Activated CD8-positive, alpha-beta memory T cell treated with anti-CD3 and anti-CD28 coated beads, Interleukin-2, amount 10 ng/mL, durations not matched to agents 7 days and 5 days (primary cell): ENCODE measurements around the gene GNRH2. TPM values are rescaled to one million over a fixed set of nuclear protein-coding genes. Genes with fewer than 3 reads are reported as not detected.
"Not testable (repeated sequence)": the region's sequence is repeated elsewhere in the genome, so short reads cannot be mapped to it uniquely, and the experiment has no call there.

Experiments used
- ATAC-seq: fragments of 150-1000 bp; cut with Tn5 transposase; one replicate; pipeline ENCODE4 v1.10.0; 2021; ENCODE audit warnings: moderate library complexity
- CTCF ChIA-PET: fragments of 350-600 bp; sonication (Branson Sonifier 250); formaldehyde crosslinking; loops from one replicate; lab custom pipeline; 2021; ENCODE audit warnings: antibody characterized with exemption; lab: Charles Lee
- DNase-seq: peaks from one replicate; pipeline ENCODE4 v3.0.0-alpha.2; 2020
- H3K27ac Mint-ChIP-seq: one replicate; pipeline ENCODE4 v1.8.0; 2021; ENCODE audit warnings: mild to moderate bottlenecking, mixed read lengths
- H3K27me3 Mint-ChIP-seq: one replicate; pipeline ENCODE4 v1.8.0; 2021; ENCODE audit warnings: mixed read lengths
- H3K36me3 Mint-ChIP-seq: one replicate; pipeline ENCODE4 v1.8.0; 2021; ENCODE audit warnings: mild to moderate bottlenecking, mixed read lengths
- H3K4me1 Mint-ChIP-seq: one replicate; pipeline ENCODE4 v1.8.0; 2021; ENCODE audit warnings: mixed read lengths
- H3K4me3 Mint-ChIP-seq: one replicate; pipeline ENCODE4 v1.8.0; 2021; ENCODE audit warnings: mild to moderate bottlenecking, moderate library complexity, mixed read lengths
- H3K9me3 Mint-ChIP-seq: one replicate; pipeline ENCODE4 v1.8.0; 2022; ENCODE audit warnings: low read depth, mixed read lengths
- total RNA-seq, 2 experiments: library from RNA; stranded (reverse); gene quantifications; one replicate each; pipeline ENCODE4 v1.2.3, GENCODE V29; 2021

The GNRH2 gene
- total RNA-seq, 2 experiments from 2014 or later, result 0.55 to 0.63 TPM

GRCh38 chr20:3022559-3023490 is 20.6 kb upstream of the GNRH2 start:
- CTCF ChIA-PET, H3K27ac Mint-ChIP-seq, H3K9me3 Mint-ChIP-seq, ATAC-seq, DNase-seq, H3K4me3 Mint-ChIP-seq, H3K4me1 Mint-ChIP-seq, H3K27me3 Mint-ChIP-seq: not testable (repeated sequence)
- H3K36me3 Mint-ChIP-seq, result peaks cover 35% of the 10 kb centered on the region

- no peak for DNase-seq
- H3K27ac Mint-ChIP-seq, result no peak overlapping the region
- CTCF ChIA-PET, result no interaction called here
- no peak overlapping the region for H3K4me3 Mint-ChIP-seq
- H3K4me1 Mint-ChIP-seq, result peaks cover 4% of the 10 kb centered on the region
- ATAC-seq, result no peak
- no peaks in the 10 kb centered on the region for H3K27me3 Mint-ChIP-seq
- H3K9me3 Mint-ChIP-seq, result no peaks in the 10 kb centered on the region
- H3K36me3 Mint-ChIP-seq, result peaks cover 33% of the 10 kb centered on the region
These were observed 15.4 kb upstream of the GNRH2 start for GRCh38 chr20:3027987-3028386.

DNA sequence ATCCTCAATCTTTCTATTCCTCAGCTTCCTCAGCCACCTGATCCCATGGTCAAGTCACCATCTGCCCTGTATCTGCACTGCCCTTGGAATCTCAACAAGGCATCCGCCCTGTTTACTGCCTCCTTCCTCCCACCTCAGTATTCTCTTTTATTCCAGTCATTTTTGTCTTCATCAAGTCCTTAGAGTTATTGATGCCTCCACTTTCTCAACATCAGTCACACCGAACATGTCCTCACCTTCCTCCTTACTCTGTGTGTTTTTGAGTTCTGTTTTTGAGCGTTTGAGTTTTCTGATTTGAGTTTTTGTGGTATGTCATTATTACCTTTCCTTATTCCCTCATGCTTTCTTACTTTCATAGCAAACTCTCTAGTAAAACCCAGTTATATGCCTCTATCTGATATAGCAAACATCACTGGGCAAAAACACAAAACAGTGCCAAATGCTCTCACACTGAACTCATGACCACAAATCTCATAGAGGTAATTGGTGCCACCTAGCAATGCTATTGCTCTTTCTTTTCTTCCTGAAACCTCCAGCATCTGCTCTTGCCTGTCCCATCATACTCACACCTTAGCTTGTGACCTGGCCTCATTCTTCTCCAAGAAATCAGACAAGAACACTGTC is 11.8 kb upstream of the GNRH2 start:
- DNase-seq (no peak), ATAC-seq (peak; percentile 16)
- Mint-ChIP-seq H3K4me3 (no peak overlapping the region), H3K9me3 (no peaks in the 10 kb centered on the region), H3K27me3 (no peaks in the 10 kb centered on the region), H3K4me1 (peaks cover 4% of the 10 kb centered on the region), H3K27ac (no peak overlapping the region), H3K36me3 (peaks cover 33% of the 10 kb centered on the region)
- CTCF ChIA-PET, result no interaction called here

- Mint-ChIP-seq H3K27me3 (no peaks in the 10 kb centered on the region), H3K36me3 (peaks cover 29% of the 10 kb centered on the region), H3K4me3 (no peak overlapping the region), H3K27ac (no peak overlapping the region), H3K4me1 (peaks cover 4% of the 10 kb centered on the region), H3K9me3 (no peaks in the 10 kb centered on the region)
- CTCF ChIA-PET, result interaction anchor here (0.7 kb wide), 1 partner anchor 220 kb away, joined by 3 read pairs; no protein-coding TSS in a partner anchor
- DNase-seq (no peak), ATAC-seq (no peak)
These were observed 10.8 kb upstream of the GNRH2 start for GRCh38 chr20:3032624-3033023.

DNA sequence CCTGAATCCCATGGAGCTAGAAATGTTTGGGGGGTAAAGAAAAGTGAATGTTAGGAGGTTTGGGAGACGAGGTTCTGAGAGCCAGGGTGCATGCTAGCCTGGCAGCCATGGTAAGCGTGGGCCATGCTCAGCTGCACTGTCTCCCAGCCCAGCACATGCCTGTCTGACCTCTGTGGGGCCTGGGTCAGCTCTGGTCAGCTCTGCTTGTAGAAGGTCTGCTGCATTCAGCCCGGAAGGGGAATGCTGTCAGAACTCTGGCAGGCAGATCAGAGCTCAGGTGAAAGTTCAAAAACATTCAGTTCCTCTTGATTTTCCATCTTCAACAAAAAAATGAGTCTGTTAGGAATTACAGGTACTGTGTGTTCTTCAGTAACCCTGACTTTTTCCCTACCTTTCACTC is 5.8 kb upstream of the GNRH2 start:
- no peak overlapping the region for H3K4me3 Mint-ChIP-seq
- no peak for ATAC-seq
- peaks cover 31% of the 10 kb centered on the region for H3K36me3 Mint-ChIP-seq
- no peak overlapping the region for H3K27ac Mint-ChIP-seq
- CTCF ChIA-PET, result interaction anchor here (3.6 kb wide), 1 partner anchor 16 kb away, joined by 18 read pairs; no protein-coding TSS in a partner anchor
- DNase-seq, result no peak
- no peaks in the 10 kb centered on the region for H3K9me3 Mint-ChIP-seq
- H3K4me1 Mint-ChIP-seq, result peaks cover 18% of the 10 kb centered on the region
- no peaks in the 10 kb centered on the region for H3K27me3 Mint-ChIP-seq

DNA sequence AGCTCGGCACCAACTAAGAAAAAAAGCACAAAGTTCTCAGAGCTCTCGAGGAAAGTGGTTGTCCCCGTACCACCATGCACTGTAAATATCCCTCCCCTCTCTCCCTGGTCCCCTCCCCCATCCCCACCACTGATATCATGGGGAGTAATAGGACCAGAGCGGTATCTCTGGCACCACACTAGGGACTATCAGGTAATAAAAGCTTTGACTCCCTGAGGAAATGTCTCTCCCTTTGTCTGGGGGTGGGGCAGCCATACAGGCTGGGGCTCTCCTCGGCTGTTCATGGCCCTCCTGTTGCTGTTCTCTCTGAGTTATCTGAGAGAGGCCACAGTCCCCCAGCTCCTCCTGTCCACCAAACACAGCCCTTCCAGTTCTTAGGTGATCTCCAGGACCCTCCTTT is 5.0 kb upstream of the GNRH2 start:
- DNase-seq, result no peak
- H3K4me1 Mint-ChIP-seq, result peaks cover 18% of the 10 kb centered on the region
- H3K4me3 Mint-ChIP-seq, result no peak overlapping the region
- H3K27me3 Mint-ChIP-seq, result no peaks in the 10 kb centered on the region
- no peaks in the 10 kb centered on the region for H3K9me3 Mint-ChIP-seq
- ATAC-seq, result no peak
- H3K27ac Mint-ChIP-seq, result no peak overlapping the region
- peaks cover 31% of the 10 kb centered on the region for H3K36me3 Mint-ChIP-seq
- CTCF ChIA-PET, result interaction anchor here (3.6 kb wide), 1 partner anchor 15 kb away, joined by 18 read pairs; no protein-coding TSS in a partner anchor

GRCh38 chr20:3039426-3039825 is 4.0 kb upstream of the GNRH2 start:
- peaks cover 31% of the 10 kb centered on the region for H3K36me3 Mint-ChIP-seq
- H3K27ac Mint-ChIP-seq, result peak overlapping the region; percentile 27
- DNase-seq (no peak), ATAC-seq (no peak)
- H3K4me3 Mint-ChIP-seq, result no peak overlapping the region
- CTCF ChIA-PET, result interaction anchor here (0.7 to 3.6 kb wide), 2 partner anchors 14 to 134 kb away, joined by 3 to 18 read pairs; partner anchors contain the start of gene LZTS3
- peaks cover 18% of the 10 kb centered on the region for H3K4me1 Mint-ChIP-seq
- no peaks in the 10 kb centered on the region for H3K9me3 Mint-ChIP-seq
- H3K27me3 Mint-ChIP-seq, result no peaks in the 10 kb centered on the region

GRCh38 chr20:3040086-3040485 is 3.3 kb upstream of the GNRH2 start:
- Mint-ChIP-seq H3K4me3 (no peak overlapping the region), H3K9me3 (no peaks in the 10 kb centered on the region), H3K36me3 (peaks cover 26% of the 10 kb centered on the region), H3K27ac (peak overlapping the region; percentile 37), H3K27me3 (no peaks in the 10 kb centered on the region), H3K4me1 (peaks cover 21% of the 10 kb centered on the region)
- DNase-seq (no peak), ATAC-seq (no peak)
- CTCF ChIA-PET, result interaction anchor here (3.6 kb wide), 1 partner anchor 14 kb away, joined by 18 read pairs; no protein-coding TSS in a partner anchor

GRCh38 chr20:3041854-3042409 is 1.5 kb upstream of the GNRH2 start:
- CTCF ChIA-PET, result interaction anchor here (1.3 to 2.1 kb wide), 2 partner anchors 10 to 12 kb away, joined by 3 to 9 read pairs; no protein-coding TSS in a partner anchor
- no peaks in the 10 kb centered on the region for H3K27me3 Mint-ChIP-seq
- no peak for ATAC-seq
- H3K4me1 Mint-ChIP-seq, result peaks cover 29% of the 10 kb centered on the region
- no peak for DNase-seq
- peak overlapping the region; percentile 2 for H3K27ac Mint-ChIP-seq
- peaks cover 18% of the 10 kb centered on the region for H3K36me3 Mint-ChIP-seq
- no peak overlapping the region for H3K4me3 Mint-ChIP-seq
- no peaks in the 10 kb centered on the region for H3K9me3 Mint-ChIP-seq

DNA sequence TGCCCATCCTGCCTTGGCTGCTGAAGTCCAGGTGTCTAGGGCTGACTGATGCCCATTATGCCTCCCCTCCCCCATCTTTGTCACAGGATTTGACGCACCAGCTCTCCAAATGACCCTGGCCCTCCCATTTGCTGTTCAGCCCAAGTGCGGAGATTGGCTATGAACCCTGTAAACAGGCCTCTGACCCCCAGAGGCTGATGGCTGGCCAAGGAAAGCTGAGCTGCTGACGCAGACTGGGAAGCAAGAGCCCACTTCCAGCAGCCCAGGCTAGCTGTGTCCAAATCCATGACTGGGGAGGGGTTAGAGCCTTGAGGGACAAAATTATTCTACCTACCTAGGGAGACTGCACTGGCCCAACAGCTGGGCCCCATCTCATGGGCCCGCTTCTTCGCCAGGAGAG is 797 bp upstream of the GNRH2 start:
- no peak overlapping the region for H3K27ac Mint-ChIP-seq
- CTCF ChIA-PET, result interaction anchor here (1.3 to 2.1 kb wide), 2 partner anchors 9 to 11 kb away, joined by 3 to 9 read pairs; no protein-coding TSS in a partner anchor
- H3K4me1 Mint-ChIP-seq, result peaks cover 35% of the 10 kb centered on the region
- H3K9me3 Mint-ChIP-seq, result no peaks in the 10 kb centered on the region
- no peak for ATAC-seq
- H3K27me3 Mint-ChIP-seq, result no peaks in the 10 kb centered on the region
- H3K36me3 Mint-ChIP-seq, result peaks cover 17% of the 10 kb centered on the region
- no peak for DNase-seq
- no peak overlapping the region for H3K4me3 Mint-ChIP-seq

GRCh38 chr20:3044336-3044965 is 1.0 kb downstream of the GNRH2 start:
- peak overlapping the region; percentile 87 for H3K4me3 Mint-ChIP-seq
- no peaks in the 10 kb centered on the region for H3K9me3 Mint-ChIP-seq
- peaks cover 40% of the 10 kb centered on the region for H3K4me1 Mint-ChIP-seq
- H3K27ac Mint-ChIP-seq, result peak overlapping the region; percentile 70
- no peak for ATAC-seq
- DNase-seq, result no peak
- CTCF ChIA-PET, result interaction anchor here (0.6 to 1.5 kb wide), 2 partner anchors 9 to 82 kb away, joined by 5 to 6 read pairs; no protein-coding TSS in a partner anchor
- H3K27me3 Mint-ChIP-seq, result no peaks in the 10 kb centered on the region
- H3K36me3 Mint-ChIP-seq, result peaks cover 21% of the 10 kb centered on the region

DNA sequence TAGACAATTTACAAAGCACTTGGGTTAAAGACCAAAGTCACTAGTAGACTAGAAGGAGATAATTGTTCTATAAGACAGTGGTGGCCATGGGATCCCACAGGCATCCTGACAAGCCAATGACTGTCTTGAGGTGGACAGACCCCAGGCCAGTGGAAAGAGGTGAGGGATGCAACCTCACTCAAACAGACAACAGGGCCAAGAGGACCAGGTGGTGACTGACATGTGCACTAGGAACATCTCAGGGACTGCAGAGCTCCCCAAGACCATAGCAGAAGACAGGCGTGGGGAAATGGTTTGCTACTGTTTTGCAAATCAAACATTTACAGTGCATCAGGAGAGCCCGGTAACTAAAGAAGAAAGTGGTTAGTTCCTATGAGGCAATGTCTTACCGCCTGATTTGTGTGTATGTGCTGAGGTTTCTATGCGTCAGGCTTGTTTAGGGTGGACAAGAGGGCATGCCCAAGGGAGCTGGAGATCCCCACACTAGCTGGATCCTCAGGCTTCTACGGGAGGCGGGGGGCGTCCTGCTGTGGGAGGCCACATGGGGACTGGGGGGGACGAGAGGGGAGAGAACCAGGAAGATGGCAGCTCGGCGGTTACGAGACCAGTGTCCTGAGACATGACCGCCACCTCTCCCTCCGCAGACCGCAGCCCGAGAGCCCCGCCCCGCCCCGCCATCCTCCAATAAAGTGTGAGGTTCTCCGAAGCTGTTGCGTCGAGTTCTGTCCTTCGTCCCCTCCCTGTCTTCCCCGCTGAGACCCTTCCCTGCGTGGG is 1.8 kb downstream of the GNRH2 start:
- peaks cover 22% of the 10 kb centered on the region for H3K36me3 Mint-ChIP-seq
- H3K4me3 Mint-ChIP-seq, result peak overlapping the region; percentile 87
- DNase-seq, result peak; percentile 78
- H3K9me3 Mint-ChIP-seq, result no peaks in the 10 kb centered on the region
- peak; percentile 54 for ATAC-seq
- no peaks in the 10 kb centered on the region for H3K27me3 Mint-ChIP-seq
- H3K27ac Mint-ChIP-seq, result peak overlapping the region; percentile 70
- H3K4me1 Mint-ChIP-seq, result peaks cover 32% of the 10 kb centered on the region
- CTCF ChIA-PET, result interaction anchor here (0.6 to 1.5 kb wide), 4 partner anchors 8 to 180 kb away, joined by 3 to 6 read pairs (median 4); no protein-coding TSS in a partner anchor
